ENCODE measurements around the gene KYAT1.
"Not testable (repeated sequence)": the region's sequence is repeated elsewhere in the genome, so short reads cannot be mapped to it uniquely, and the experiment has no call there.

KYAT1 gene

GRCh38 chr9:128818099-128818838 is 63.5 kb downstream of the KYAT1 start, which contains the start of gene ENDOG:
ENDOG (plus strand) TSS chr9:128818500; CDS start chr9:128818685, 185 bp downstream.
- DNase-seq: peak; percentile 98 to 99

DNA sequence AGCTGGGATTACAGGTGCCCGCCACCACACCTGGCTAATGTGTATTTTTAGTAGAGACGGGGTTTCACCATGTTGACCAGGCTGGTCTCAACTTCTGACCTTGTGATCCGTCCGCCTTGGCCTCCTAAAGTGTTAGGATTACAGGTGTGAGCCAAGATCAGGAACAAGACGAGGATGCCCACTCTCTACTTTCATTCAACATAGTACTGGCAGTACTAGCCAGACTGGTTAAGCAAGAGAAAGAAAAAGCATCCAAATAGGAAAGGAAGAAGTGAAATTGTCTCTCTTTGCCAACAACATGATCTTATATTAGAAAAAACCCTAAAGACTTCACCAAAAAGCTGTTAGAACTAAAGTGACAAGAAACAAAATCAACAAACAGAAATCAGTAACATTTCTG is 70.9 kb downstream of the KYAT1 start:
- no peak for DNase-seq

DNA sequence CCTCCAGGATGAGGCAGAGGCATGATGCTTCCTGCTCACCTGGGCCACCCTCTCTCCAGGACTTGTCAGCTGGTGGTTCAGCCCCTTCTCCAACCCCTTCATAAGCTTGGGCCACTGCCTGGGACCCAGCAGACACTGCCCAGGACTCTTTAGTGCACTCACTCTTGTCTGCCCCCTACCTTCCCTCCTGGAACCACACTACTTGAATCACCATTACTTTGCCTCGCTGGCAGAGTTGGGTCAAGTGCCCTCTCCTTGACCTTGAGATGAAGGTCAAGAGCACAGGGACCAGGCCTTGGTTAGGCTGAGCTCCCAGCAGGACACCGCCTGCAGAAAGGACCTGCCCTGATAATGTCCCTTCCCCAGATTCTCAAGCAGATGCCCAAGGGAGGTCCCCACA is 71.9 kb downstream of the KYAT1 start:
- no peak for DNase-seq

DNA sequence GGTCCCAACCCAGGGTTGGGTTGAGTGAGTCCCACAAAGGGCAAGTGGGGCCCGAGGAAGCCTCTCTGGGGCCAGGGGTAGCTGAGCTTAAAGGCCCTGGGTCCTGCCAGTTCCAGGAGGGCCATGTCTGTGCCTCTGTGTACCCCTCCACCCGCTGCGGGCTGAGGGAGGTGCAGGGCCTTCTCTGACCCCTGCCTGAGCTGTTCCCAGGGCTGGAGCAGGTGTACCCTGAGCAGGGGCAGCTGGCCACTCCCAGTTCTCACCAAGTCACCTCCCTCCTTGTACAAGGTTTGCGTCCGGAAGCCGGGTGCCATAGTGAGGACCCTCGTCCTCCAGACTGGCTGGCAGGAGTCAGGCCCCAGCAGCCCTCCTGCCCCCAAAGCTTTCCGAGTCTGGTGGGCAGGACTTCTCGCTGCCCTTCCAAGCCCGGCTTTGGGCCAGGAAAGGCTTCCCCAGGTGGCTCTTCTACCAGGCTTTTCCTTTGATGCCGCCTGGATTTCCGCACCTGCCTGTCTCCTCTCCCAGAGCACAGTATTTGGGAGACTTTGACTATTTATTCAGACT is 72.6 kb downstream of the KYAT1 start:
- no peak for DNase-seq

- DNase-seq: no peak
Measured at GRCh38 chr9:128808543-128808942, 73.2 kb downstream of the KYAT1 start.

DNA sequence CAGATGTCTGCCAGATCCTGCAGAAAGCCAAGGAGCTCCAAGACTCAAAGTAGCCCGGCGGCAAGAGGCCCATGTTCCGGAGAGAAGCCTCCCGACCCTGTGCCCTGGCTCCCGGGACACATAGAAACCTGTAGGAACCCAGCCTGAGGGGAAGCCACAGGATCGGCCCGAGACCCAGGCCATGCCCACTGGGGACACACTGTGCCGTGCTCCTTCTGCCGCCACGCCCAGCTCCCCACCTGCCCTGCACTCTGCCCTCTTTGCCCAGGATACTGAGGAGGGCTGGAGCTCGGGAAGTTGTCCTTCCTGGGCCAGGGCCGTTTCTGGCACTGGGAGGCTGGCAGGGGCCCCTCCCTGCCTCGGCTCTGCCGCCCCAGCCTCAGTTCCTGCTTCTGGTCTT is 73.9 kb downstream of the KYAT1 start:
- DNase-seq: no peak

DNA sequence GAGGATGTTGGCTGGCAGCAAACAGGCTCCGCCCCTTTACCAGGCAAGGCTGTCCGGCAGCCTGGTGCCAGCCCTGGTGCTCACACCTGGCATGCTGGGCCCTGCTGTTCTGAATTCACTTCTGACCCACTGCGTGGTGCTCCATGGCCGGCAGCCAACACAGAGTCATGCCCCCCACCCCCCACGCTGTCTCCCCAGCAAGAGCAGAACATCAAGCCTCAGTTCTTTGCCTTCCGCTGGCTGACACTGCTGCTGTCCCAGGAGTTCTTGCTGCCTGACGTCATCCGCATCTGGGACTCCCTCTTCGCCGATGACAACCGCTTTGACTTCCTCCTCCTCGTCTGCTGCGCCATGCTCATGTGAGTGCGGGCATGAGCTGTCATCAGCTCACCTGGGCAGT is 76.1 kb downstream of the KYAT1 start:
- DNase-seq: no peak

DNA sequence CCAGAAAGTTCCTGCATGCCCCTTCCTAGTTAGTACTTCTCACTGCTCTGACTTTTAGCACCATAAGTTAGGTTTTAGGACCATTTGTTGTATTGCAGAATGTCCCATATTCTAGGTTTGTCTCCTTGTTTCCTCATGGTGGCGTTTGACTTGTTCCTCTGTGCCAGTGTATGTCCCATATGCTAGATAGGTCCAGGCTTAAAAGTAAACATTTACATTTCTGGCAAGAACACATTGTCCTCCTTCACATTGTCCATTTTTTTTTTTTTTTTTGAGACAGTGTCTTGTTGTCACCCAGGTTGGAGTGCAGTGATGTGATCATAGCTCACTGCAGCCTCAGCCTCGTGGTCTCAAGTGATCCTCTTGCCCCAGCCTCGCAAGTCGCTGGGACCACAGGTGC is 79.3 kb downstream of the KYAT1 start:
- DNase-seq: no peak

DNA sequence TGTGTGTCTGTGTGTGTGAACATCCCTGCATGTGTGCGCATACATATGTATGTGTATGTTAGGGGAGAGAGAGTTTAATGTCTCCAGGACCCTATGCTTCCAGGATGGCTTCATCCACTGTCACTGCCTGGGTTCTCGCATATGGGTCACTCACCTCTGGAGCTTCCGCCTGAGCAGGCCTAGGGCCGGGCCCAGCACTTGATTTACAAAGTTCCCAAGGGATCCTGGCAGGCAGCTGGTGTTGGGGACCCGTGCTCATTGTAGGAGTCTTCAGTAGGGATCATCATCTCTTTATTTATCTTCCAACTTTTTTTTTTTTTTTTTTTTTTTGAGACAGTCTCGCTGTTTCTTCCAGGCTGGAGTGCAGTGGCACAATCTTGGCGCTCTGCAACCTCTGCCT is 81.7 kb downstream of the KYAT1 start:
- no peak for DNase-seq

DNA sequence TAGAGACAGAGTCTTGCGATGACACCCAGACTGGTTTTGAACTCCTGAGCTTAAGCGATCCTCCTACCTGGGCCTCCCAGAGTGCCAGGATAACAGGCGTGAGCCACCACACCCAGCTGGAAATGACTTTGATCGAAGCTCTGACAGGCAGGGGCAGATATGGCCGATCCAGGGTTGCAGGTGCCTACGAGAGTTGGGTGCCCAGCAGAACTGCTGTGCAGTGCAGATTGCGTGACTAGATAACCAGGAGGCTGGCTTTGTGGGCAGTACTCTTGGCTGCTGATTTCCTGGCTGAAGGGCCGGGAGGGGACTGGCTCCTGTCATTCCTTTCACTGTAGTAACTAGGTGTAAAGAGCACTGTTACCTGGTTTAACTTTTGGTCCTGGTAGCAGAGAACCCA is 82.9 kb downstream of the KYAT1 start:
- DNase-seq: no peak

GRCh38 chr9:128794961-128795360 is 86.8 kb downstream of the KYAT1 start:
- DNase-seq: not testable (repeated sequence)

GRCh38 chr9:128792978-128793686 is 88.6 kb downstream of the KYAT1 start:
- no peak for DNase-seq

GRCh38 chr9:128792134-128792533 is 89.6 kb downstream of the KYAT1 start:
- no peak for DNase-seq

GRCh38 chr9:128790536-128790935 is 91.2 kb downstream of the KYAT1 start:
- no peak for DNase-seq

DNA sequence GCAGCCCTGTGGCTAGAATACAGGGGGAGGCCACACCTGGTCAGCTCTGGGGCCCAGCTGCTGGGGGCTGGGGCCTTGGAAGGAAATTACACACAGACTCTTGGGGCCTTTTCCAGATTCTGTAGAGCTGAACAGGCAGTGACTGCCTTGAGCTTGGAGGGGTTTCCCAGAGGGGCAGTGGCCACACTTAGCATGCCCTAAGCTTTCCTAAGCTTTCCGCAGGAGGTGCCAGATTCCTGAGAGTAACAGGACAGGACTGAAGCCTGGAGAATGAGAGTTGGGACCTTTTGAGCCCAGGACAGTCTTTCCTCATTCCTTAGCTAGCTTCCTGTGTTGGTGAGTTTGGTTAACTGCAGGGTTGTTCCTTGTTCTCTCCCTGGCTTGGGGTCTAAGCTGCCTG is 93.3 kb downstream of the KYAT1 start:
- no peak for DNase-seq

- peak in 1 of 2 donors; percentile 13 for DNase-seq
Measured at GRCh38 chr9:128787659-128788058, 94.1 kb downstream of the KYAT1 start.

DNA sequence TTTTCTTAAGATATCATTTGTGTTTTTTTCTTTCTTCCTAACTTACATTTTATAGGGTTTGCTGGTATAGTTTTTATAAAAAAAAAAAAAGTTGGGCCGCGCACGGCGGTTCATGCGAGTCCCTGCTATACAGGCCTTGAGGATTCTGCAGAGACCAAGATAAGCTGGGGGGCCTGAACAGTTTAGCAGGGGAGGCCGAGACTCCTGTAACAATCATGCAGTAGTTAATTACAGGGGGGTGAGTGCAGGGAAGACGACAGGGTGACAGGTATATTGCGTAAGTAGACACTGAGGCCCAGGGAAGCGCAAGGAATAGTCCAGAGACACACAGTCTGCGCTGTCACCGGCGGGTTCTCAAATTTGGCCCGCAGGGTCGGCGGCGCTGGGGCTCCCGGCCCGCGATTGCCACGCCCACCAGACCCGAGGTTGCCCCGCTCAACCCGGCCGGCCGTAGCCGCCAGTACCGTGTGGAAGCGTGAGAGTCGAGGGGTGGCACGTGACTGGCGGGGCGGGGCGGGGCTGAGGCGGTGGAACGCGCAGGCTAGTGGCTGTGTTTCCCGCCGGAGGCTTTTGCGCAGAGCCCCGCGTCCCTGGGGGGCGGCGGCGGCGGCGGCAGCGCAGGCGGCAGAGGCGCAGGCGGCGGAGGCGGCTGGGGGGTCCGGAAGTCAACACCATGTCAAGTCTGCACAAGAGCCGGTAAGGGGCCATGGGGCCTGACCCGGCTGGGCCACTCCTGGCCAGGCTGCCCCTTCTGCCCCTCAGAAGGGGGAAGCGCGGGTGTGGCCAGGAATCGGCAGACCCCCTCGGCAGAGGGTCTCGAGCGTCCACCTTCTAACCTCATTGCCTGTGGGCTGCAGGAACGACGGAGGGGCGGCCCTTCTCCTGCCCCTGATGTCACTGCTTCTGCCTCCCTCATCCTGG is 94.8 kb downstream of the KYAT1 start, which contains the start of gene TBC1D13:
TSS of gene TBC1D13 (plus strand) at position 573 of the 921 bp plus-strand sequence. CDS start at position 674, 101 bp downstream.
- peak; percentile 81 to 84 for DNase-seq

GRCh38 chr9:128785427-128785826 is 96.3 kb downstream of the KYAT1 start:
- DNase-seq: no peak
